ENCODE data around the gene GGT6. TPM values are rescaled to one million over a fixed set of nuclear protein-coding genes. Genes with fewer than 3 reads are reported as not detected.

GGT6 gene
- total RNA-seq, 1 donor from 2014 or later, result not detected

DNA sequence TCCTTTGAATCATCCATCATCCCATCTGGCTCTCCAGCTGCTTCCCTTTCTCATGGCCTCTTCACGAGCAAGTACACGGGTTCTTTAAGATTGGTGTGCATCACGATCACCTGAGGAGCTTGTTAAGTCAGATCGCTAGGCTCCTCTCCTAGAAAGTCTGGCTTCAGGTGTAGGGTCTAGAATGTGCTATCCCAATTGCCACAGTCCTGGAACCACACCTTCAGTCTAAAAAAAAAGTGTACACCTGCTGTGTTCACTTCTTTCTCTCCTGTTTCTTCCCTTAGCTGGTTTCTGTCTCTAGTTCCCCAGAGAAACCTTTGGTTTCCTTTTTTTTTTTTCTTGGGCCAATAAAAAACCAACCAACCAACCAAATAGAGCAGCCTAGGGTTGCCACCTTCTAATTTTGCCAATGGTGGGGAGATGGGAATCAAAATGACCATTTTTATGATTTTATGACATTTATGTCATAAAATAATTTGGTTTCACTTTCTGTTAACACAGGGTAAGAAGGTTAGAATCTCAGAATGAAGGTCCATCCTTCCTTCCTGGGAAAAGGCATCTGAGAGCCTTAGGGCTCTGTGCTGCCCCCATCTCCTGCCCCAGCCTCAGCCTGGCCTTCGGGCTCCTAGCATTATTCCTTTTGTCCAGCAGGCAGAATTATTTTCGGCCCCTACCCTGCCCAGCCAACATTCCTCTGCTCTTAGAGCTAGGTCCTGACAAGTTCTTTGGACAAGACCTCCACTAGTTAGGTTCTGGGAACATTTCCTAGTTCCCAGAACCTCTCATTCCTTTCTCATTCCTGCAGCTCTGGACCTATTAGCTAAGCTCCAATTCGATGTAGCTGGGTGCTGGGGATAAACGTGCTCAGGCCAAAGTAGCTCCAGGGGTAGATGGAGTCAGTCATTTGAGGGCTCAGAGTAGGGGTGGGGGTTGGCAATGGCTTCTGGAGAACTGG lies 1.9 kb upstream of the GGT6 start:
- DNase-seq, result no peak
- Mint-ChIP-seq H3K4me3 (ENCODE audit: unreplicated experiment) (no peak overlapping the region), H3K36me3 (ENCODE audit: unreplicated experiment) (no peaks in the 10 kb centered on the region), H3K4me1 (ENCODE audit: low read depth, unreplicated experiment) (peaks cover 6% of the 10 kb centered on the region), H3K27me3 (ENCODE audit: unreplicated experiment) (peaks cover 7% of the 10 kb centered on the region), H3K27ac (ENCODE audit: unreplicated experiment) (no peak overlapping the region), H3K9me3 (ENCODE audit: unreplicated experiment) (no peaks in the 10 kb centered on the region)
- TF ChIP-seq, protein P1, sequence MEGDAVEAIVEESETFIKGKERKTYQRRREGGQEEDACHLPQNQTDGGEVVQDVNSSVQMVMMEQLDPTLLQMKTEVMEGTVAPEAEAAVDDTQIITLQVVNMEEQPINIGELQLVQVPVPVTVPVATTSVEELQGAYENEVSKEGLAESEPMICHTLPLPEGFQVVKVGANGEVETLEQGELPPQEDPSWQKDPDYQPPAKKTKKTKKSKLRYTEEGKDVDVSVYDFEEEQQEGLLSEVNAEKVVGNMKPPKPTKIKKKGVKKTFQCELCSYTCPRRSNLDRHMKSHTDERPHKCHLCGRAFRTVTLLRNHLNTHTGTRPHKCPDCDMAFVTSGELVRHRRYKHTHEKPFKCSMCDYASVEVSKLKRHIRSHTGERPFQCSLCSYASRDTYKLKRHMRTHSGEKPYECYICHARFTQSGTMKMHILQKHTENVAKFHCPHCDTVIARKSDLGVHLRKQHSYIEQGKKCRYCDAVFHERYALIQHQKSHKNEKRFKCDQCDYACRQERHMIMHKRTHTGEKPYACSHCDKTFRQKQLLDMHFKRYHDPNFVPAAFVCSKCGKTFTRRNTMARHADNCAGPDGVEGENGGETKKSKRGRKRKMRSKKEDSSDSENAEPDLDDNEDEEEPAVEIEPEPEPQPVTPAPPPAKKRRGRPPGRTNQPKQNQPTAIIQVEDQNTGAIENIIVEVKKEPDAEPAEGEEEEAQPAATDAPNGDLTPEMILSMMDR (IDR thresholded peaks at IDR 0.05; ENCODE audit: partially characterized antibody, unreplicated experiment), result no peak

DNA sequence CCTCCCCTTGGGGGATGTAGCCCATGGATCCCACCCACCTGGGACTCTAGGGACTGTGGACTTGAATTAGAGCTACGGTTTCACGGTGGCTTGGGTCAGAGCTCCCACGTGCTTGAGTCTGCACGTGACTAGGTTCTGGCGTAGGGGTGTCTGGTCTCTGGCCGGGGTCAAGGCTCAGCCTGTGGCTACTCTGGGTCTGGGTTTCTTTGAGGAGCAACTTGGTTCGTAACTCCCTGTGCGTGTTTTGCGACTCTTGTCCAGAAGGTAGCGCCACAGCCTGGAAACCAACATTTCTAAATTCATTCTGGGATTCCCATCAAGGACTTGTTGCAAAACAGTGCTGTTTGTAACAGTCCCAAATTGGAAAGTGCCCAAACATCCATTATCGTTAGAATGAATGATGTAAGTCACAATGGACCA lies 470 bp upstream of the GGT6 start:
- peak overlapping the region; percentile 48 for H3K27ac Mint-ChIP-seq (ENCODE audit: unreplicated experiment)
- peaks cover 17% of the 10 kb centered on the region for H3K4me1 Mint-ChIP-seq (ENCODE audit: low read depth, unreplicated experiment)
- DNase-seq, result no peak
- peaks cover 6% of the 10 kb centered on the region for H3K27me3 Mint-ChIP-seq (ENCODE audit: unreplicated experiment)
- no peaks in the 10 kb centered on the region for H3K36me3 Mint-ChIP-seq (ENCODE audit: unreplicated experiment)
- TF ChIP-seq, protein P1 (IDR thresholded peaks at IDR 0.05; ENCODE audit: partially characterized antibody, unreplicated experiment), result no peak
- H3K4me3 Mint-ChIP-seq (ENCODE audit: unreplicated experiment), result peak overlapping the region; percentile 49
- H3K9me3 Mint-ChIP-seq (ENCODE audit: unreplicated experiment), result no peaks in the 10 kb centered on the region

GRCh38 chr17:4559966-4560365 lies 411 bp downstream of the GGT6 start:
- DNase-seq, result no peak
- Mint-ChIP-seq H3K36me3 (ENCODE audit: unreplicated experiment) (no peaks in the 10 kb centered on the region), H3K27me3 (ENCODE audit: unreplicated experiment) (peaks cover 9% of the 10 kb centered on the region), H3K4me1 (ENCODE audit: low read depth, unreplicated experiment) (peaks cover 20% of the 10 kb centered on the region), H3K9me3 (ENCODE audit: unreplicated experiment) (no peaks in the 10 kb centered on the region), H3K4me3 (ENCODE audit: unreplicated experiment) (no peak overlapping the region), H3K27ac (ENCODE audit: unreplicated experiment) (no peak overlapping the region)
- TF ChIP-seq, protein P1 (IDR thresholded peaks at IDR 0.05; ENCODE audit: partially characterized antibody, unreplicated experiment), result no peak

DNA sequence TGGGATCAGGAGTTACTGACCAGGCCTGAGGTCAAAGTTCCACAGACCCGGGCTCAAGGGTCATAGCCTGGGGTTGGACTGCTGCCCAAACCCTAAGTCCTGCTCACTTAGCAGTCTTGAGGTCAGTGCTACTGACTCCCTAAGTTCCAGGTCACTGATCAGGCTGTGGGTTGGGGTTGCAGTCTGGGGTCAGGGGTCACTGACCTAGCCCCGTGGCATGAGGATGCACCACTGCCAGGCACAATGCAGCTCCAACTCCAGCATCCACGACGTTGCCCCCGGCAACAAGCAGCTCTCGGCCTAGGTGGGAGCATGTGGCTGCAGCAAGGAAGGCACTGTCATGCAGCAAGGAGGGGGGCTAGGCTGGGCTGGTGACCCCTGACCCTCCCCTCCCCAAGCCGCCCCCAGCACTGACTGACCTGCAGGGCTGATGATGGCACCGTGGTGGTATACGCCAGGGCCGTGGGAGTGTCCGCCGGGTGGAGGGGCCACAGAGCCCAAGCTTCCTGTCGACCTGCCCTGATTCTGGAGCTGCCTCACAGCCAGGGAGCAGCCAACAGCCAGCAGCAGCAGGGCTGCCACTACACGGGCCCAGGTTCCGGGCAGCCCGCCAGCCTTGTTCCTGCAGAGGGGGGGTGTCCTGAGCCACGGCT lies 1.1 kb downstream of the GGT6 start:
- Mint-ChIP-seq H3K27me3 (ENCODE audit: unreplicated experiment) (peaks cover 9% of the 10 kb centered on the region), H3K36me3 (ENCODE audit: unreplicated experiment) (no peaks in the 10 kb centered on the region), H3K27ac (ENCODE audit: unreplicated experiment) (no peak overlapping the region), H3K9me3 (ENCODE audit: unreplicated experiment) (no peaks in the 10 kb centered on the region), H3K4me1 (ENCODE audit: low read depth, unreplicated experiment) (peaks cover 20% of the 10 kb centered on the region), H3K4me3 (ENCODE audit: unreplicated experiment) (no peak overlapping the region)
- DNase-seq, result no peak
- TF ChIP-seq, protein P1 (IDR thresholded peaks at IDR 0.05; ENCODE audit: partially characterized antibody, unreplicated experiment), result no peak

Measured in glutamatergic neuron (in vitro differentiated cells).